CD14-positive monocyte (primary cell): ENCODE data around the gene PKLR. TPM values are rescaled to one million over a fixed set of nuclear protein-coding genes. Genes with fewer than 3 reads are reported as not detected.
"Not testable (repeated sequence)": the region's sequence is repeated elsewhere in the genome, so short reads cannot be mapped to it uniquely, and the experiment has no call there.

Source experiments
- DNase-seq, 3 donors: peaks; one replicate each; pipeline ENCODE4 v3.0.0-alpha.2; 2011 to 2022
- H2AFZ ChIP-seq: 2 replicates; pipeline ENCODE4 v1.6.0; 2012; ENCODE audit warnings: mild to moderate bottlenecking, low read depth, low read length, inconsistent platforms; ENCODE audit not compliant: insufficient read depth, poor library complexity, severe bottlenecking
- H3K27ac ChIP-seq, 2 donors: 1 replicate in 1 of 2; 2 replicates in 1 of 2; pipeline ENCODE4 v1.5.1; 2012 to 2013; ENCODE audit warnings: low read length in 2 of 2, control low read depth in 1 of 2, inconsistent platforms in 1 of 2, low read depth in 1 of 2, mild to moderate bottlenecking in 1 of 2
- H3K27me3 ChIP-seq, 2 donors: one replicate each; pipeline versions ENCODE4 v1.6.0 to v1.6.1; 2011 to 2013; ENCODE audit warnings: low read length in 2 of 2; ENCODE audit not compliant: control insufficient read depth in 2 of 2, insufficient read depth in 2 of 2
- H3K36me3 ChIP-seq, 2 donors: replicated peaks in 1 of 2; 1 replicate in 1 of 2; 2 replicates in 1 of 2; pipeline versions ENCODE4 v1.5.1 to v1.6.1; 2012 to 2013; ENCODE audit warnings: low read length in 2 of 2, control low read depth in 1 of 2, inconsistent platforms in 1 of 2, mild to moderate bottlenecking in 1 of 2; ENCODE audit not compliant: insufficient read depth in 2 of 2, control insufficient read depth in 1 of 2
- H3K4me1 ChIP-seq, 2 donors: 1 replicate in 1 of 2; 2 replicates in 1 of 2; pipeline versions ENCODE4 v1.5.1 to v1.6.1; 2012 to 2013; ENCODE audit warnings: low read length in 2 of 2, control low read depth in 1 of 2, inconsistent platforms in 1 of 2, mild to moderate bottlenecking in 1 of 2, moderate library complexity in 1 of 2; ENCODE audit not compliant: insufficient read depth in 2 of 2, control insufficient read depth in 1 of 2
- H3K4me2 ChIP-seq: replicated peaks from 2 replicates; pipeline ENCODE3; 2012; ENCODE audit warnings: low read length, moderate library complexity, mild to moderate bottlenecking; ENCODE audit not compliant: poor library complexity, severe bottlenecking; ENCODE audit errors: extremely low read depth
- H3K4me3 ChIP-seq, 3 experiments: fragments of 200-600 bp in 1 of 3; sonication (generic) in 1 of 3; replicated peaks in 1 of 3; 1 replicate in 2 of 3; 2 replicates in 1 of 3; pipeline ENCODE4 v1.5.1; 2011 to 2013; ENCODE audit warnings: low read length in 3 of 3, mild to moderate bottlenecking in 3 of 3, control low read depth in 2 of 3, low read depth in 2 of 3, inconsistent platforms in 1 of 3, moderate library complexity in 1 of 3
- H3K79me2 ChIP-seq: 2 replicates; pipeline ENCODE4 v1.6.0; 2012; ENCODE audit warnings: mild to moderate bottlenecking, control low read depth, inconsistent platforms, low read length, moderate library complexity; ENCODE audit not compliant: insufficient read depth
- H3K9ac ChIP-seq: 2 replicates; pipeline ENCODE4 v1.6.0; 2017; ENCODE audit warnings: low read length, mild to moderate bottlenecking; ENCODE audit not compliant: insufficient read depth, poor library complexity, severe bottlenecking
- H3K9me3 ChIP-seq, 2 donors: replicated peaks in 1 of 2; 1 replicate in 1 of 2; 2 replicates in 1 of 2; pipeline versions ENCODE4 v1.5.1 to v1.6.1; 2012 to 2013; ENCODE audit warnings: low read length in 2 of 2, control low read depth in 1 of 2; ENCODE audit not compliant: control insufficient read depth in 1 of 2, insufficient read depth in 1 of 2
- H4K20me1 ChIP-seq: 2 replicates; pipeline ENCODE4 v1.6.0; 2012; ENCODE audit warnings: mild to moderate bottlenecking, low read length, control low read depth, moderate library complexity; ENCODE audit not compliant: insufficient read depth
- H3K27ac Mint-ChIP-seq, 7 donors: one replicate each; pipeline ENCODE4 v1.8.0; 2020; ENCODE audit warnings: mild to moderate bottlenecking in 7 of 7, mixed read lengths in 7 of 7, moderate library complexity in 6 of 7, inconsistent platforms in 2 of 7
- H3K27me3 Mint-ChIP-seq, 3 donors: one replicate each; pipeline ENCODE4 v1.8.0; 2021 to 2022; ENCODE audit warnings: low read depth in 3 of 3, mild to moderate bottlenecking in 3 of 3, mixed read lengths in 3 of 3, moderate library complexity in 3 of 3, inconsistent platforms in 1 of 3
- H3K36me3 Mint-ChIP-seq, 2 donors: one replicate each; pipeline ENCODE4 v1.8.0; 2020; ENCODE audit warnings: mixed read lengths in 2 of 2, inconsistent platforms in 1 of 2, mild to moderate bottlenecking in 1 of 2
- H3K4me1 Mint-ChIP-seq: one replicate; pipeline ENCODE4 v1.8.0; 2020; ENCODE audit warnings: mild to moderate bottlenecking, mixed read lengths
- H3K4me3 Mint-ChIP-seq, 2 donors: one replicate each; pipeline ENCODE4 v1.8.0; 2020; ENCODE audit warnings: mild to moderate bottlenecking in 2 of 2, mixed read lengths in 2 of 2, moderate library complexity in 1 of 2
- H3K9me3 Mint-ChIP-seq, 7 donors: one replicate each; pipeline ENCODE4 v1.8.0; 2020 to 2022; ENCODE audit warnings: mixed read lengths in 7 of 7, mild to moderate bottlenecking in 6 of 7, moderate library complexity in 6 of 7, inconsistent platforms in 2 of 7
- CTCF ChIP-seq: fragments of 200-600 bp; IDR thresholded peaks from one replicate; pipeline ENCODE4 v1.8.0; 2022; ENCODE audit warnings: antibody characterized with exemption, mild to moderate bottlenecking
- WGBS: methylation state at CpG from one replicate; pipeline ENCODE4 v1.1.5; 2013; ENCODE audit warnings: missing lambda C conversion rate; ENCODE audit not compliant: insufficient coverage; 5-methylcytosine and 5-hydroxymethylcytosine counted together
- intact Hi-C, 2 donors: fragments of 100-400 bp; cut with micrococcal nuclease; formaldehyde crosslinking; loops; one replicate each; pipeline versions ENCODE4 v1.15.0 to v1.15.1; 2023
- polyA plus RNA-seq, 3 donors: library from polyadenylated mRNA; depleted of rRNA in 1 of 3; unstranded in 2 of 3; stranded (reverse) in 1 of 3; fragments of 300-500 nt in 2 of 3; fragments of >200 nt in 1 of 3; fragmentation: Illumina TruSeq in 2 of 3; gene quantifications; 1 replicate in 2 of 3; 2 replicates in 1 of 3; pipeline ENCODE4 v1.2.3, GENCODE V29; 2012 to 2021

The PKLR gene
- polyA plus RNA-seq, 3 donors, result 0.05 TPM; not detected in 2

DNA sequence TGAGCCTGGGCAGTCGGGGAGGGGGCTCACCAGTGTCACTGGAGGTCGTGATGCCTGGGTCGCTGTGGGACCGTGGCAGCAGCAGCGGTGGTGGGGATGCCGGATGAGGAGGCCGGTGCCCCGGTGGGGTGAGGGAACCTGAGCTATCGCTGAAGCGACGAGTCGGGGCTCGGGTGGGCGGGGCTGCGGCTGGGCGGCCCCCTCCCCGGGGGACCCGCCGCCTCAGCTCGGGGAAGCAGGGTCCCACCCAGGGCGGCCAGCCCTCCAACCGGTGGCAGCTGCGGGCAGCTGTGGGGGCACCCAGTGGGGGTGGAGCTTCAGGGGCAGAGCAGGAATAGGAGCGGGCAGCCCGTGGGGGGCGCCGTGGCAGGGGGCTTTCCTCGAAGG lies 51.0 kb downstream of the PKLR start:
- peak overlapping the region; percentile 69 for H3K9ac ChIP-seq
- DNase-seq, result no peak
- no peaks in the 10 kb centered on the region for H3K9me3 Mint-ChIP-seq
- peaks cover 0 to 3% (median 1%) of the 10 kb centered on the region in 3 donors for H3K27me3 Mint-ChIP-seq
- H2AFZ ChIP-seq, result peak overlapping the region; percentile 98
- peak overlapping the region; percentile 66 to 73 for H3K4me3 Mint-ChIP-seq
- no peaks in the 10 kb centered on the region for H4K20me1 ChIP-seq
- no peaks in the 10 kb centered on the region for H3K27me3 ChIP-seq
- H3K4me1 ChIP-seq, result peaks cover 23 to 33% of the 10 kb centered on the region in 2 donors
- peaks cover 24% of the 10 kb centered on the region for H3K4me1 Mint-ChIP-seq
- no peak for TF ChIP-seq CTCF
- H3K4me2 ChIP-seq, result peak overlapping the region; percentile 92
- H3K4me3 ChIP-seq, result peak overlapping the region; percentile 36 to 83 (median 60)
- H3K36me3 ChIP-seq, result no peaks in the 10 kb centered on the region
- WGBS, result 3% methylated on average over 18 of the region's 28 CpGs
- H3K79me2 ChIP-seq, result peaks cover 3% of the 10 kb centered on the region
- peak overlapping the region in 1 of 2 donors; percentile 73 for H3K27ac ChIP-seq
- H3K36me3 Mint-ChIP-seq, result peaks cover 7 to 11% of the 10 kb centered on the region in 2 donors
- H3K27ac Mint-ChIP-seq, result peak overlapping the region in 2 of 7 donors; percentile 25 to 50
- H3K9me3 ChIP-seq, result no peaks in the 10 kb centered on the region
- intact Hi-C loops, result loop anchor here (2.0 to 5.0 kb wide), 3 partner anchors 72 to 342 kb away; partner anchors contain the start of gene RUSC1 (in 1 of the 2)

- Mint-ChIP-seq H3K9me3 (no peaks in the 10 kb centered on the region), H3K27ac (peak overlapping the region in 1 of 7 donors; percentile 58), H3K27me3 (peaks cover 0 to 6% (median 2%) of the 10 kb centered on the region in 3 donors), H3K4me3 (no peak overlapping the region), H3K4me1 (peaks cover 27% of the 10 kb centered on the region), H3K36me3 (peaks cover 5 to 11% of the 10 kb centered on the region in 2 donors)
- Histone ChIP-seq H2AFZ (no peak overlapping the region), H3K9me3 (no peaks in the 10 kb centered on the region), H3K4me3 (no peak overlapping the region), H3K9ac (no peak overlapping the region), H3K4me2 (no peak overlapping the region), H3K27ac (no peak overlapping the region), H3K36me3 (no peaks in the 10 kb centered on the region), H3K4me1 (peaks cover 22 to 34% of the 10 kb centered on the region in 2 donors), H3K27me3 (no peaks in the 10 kb centered on the region), H4K20me1 (no peaks in the 10 kb centered on the region), H3K79me2 (peaks cover 11% of the 10 kb centered on the region)
- TF ChIP-seq CTCF, result no peak
- DNase-seq, result no peak
- intact Hi-C loops, result no loop called here
- WGBS, result 96% methylated on average over 22 of the region's 26 CpGs
Measured at GRCh38 chr1:155247667-155248553, 53.3 kb downstream of the PKLR start.

GRCh38 chr1:155246796-155247195 lies 54.4 kb downstream of the PKLR start:
- DNase-seq, H4K20me1 ChIP-seq, H3K9ac ChIP-seq, H3K4me3 ChIP-seq, H3K27me3 ChIP-seq, H3K27ac ChIP-seq, H3K4me2 ChIP-seq, intact Hi-C loops, H3K27ac Mint-ChIP-seq, H3K9me3 ChIP-seq, H3K4me3 Mint-ChIP-seq, H2AFZ ChIP-seq, H3K27me3 Mint-ChIP-seq, H3K9me3 Mint-ChIP-seq, H3K36me3 ChIP-seq: not testable (repeated sequence)
- Mint-ChIP-seq H3K36me3 (peaks cover 5 to 11% of the 10 kb centered on the region in 2 donors), H3K4me1 (peaks cover 37% of the 10 kb centered on the region)
- 100% methylated on average over 2 of the region's 3 CpGs for WGBS
- peaks cover 18% of the 10 kb centered on the region for H3K79me2 ChIP-seq
- H3K4me1 ChIP-seq, result peaks cover 33 to 45% of the 10 kb centered on the region in 2 donors
